HepG2 (cell line): ENCODE data around the gene MYCBPAP. TPM values are rescaled to one million over a fixed set of nuclear protein-coding genes. Genes with fewer than 3 reads are reported as not detected.

Experiments used
- BATF2 ChIP-seq: sonication (generic); formaldehyde crosslinking; IDR thresholded peaks from 2 replicates; pipeline ENCODE4 v1.8.0; 2022; ENCODE audit warnings: mild to moderate bottlenecking, missing genetic modification reagents, moderate library complexity
- BRCA1 ChIP-seq: sonication (generic); formaldehyde crosslinking; IDR thresholded peaks from 2 replicates; pipeline ENCODE4 v1.4.0; 2020; ENCODE audit warnings: missing genetic modification reagents
- E2F5 ChIP-seq: sonication (generic); formaldehyde crosslinking; conservative IDR thresholded peaks from 2 replicates; pipeline ENCODE4 v1.4.0; 2020; ENCODE audit warnings: missing genetic modification reagents
- ELF3 ChIP-seq: IDR thresholded peaks from 2 replicates; pipeline ENCODE4 v1.6.1; 2016; ENCODE audit warnings: missing genetic modification reagents, missing compliant biosample characterization
- GATAD1 ChIP-seq: IDR thresholded peaks from 2 replicates; pipeline ENCODE4 v1.6.1; 2016; ENCODE audit warnings: missing genetic modification reagents, missing compliant biosample characterization
- HBP1 ChIP-seq: IDR thresholded peaks from 2 replicates; pipeline ENCODE4 v1.6.1; 2016; ENCODE audit warnings: low read depth, control low read depth
- HNRNPLL ChIP-seq: fragments of 200-400 bp; formaldehyde crosslinking; IDR thresholded peaks from 2 replicates; pipeline ENCODE4 v1.6.1; 2017; ENCODE audit warnings: mild to moderate bottlenecking, low read depth, low read length; ENCODE audit not compliant: poor library complexity, severe bottlenecking
- HOXA7 ChIP-seq: sonication (generic); formaldehyde crosslinking; IDR thresholded peaks from 2 replicates; pipeline ENCODE4 v1.8.1; 2022; ENCODE audit warnings: mild to moderate bottlenecking, missing genetic modification reagents, moderate library complexity
- KDM1A ChIP-seq: IDR thresholded peaks from 2 replicates; pipeline ENCODE4 v1.6.1; 2016; ENCODE audit warnings: missing compliant biosample characterization
- MBD4 ChIP-seq: IDR thresholded peaks from 2 replicates; pipeline ENCODE4 v1.6.1; 2012; ENCODE audit warnings: low read length, inconsistent platforms, borderline replicate concordance
- MLLT10 ChIP-seq: sonication (generic); formaldehyde crosslinking; IDR thresholded peaks from 2 replicates; pipeline ENCODE4 v1.4.0; 2020; ENCODE audit warnings: missing genetic modification reagents
- MTF2 ChIP-seq: sonication (generic); formaldehyde crosslinking; IDR thresholded peaks from 2 replicates; pipeline ENCODE4 v1.5.0; 2020; ENCODE audit warnings: missing genetic modification reagents, borderline replicate concordance
- NRL ChIP-seq: sonication (generic); formaldehyde crosslinking; IDR thresholded peaks from 2 replicates; pipeline ENCODE4 v1.5.0; 2020; ENCODE audit warnings: missing genetic modification reagents, mild to moderate bottlenecking, moderate library complexity, borderline replicate concordance
- PLRG1 ChIP-seq: fragments of 450-650 bp; conservative IDR thresholded peaks from 2 replicates; pipeline ENCODE4 v1.6.1; 2016
- RFXAP ChIP-seq: sonication (generic); formaldehyde crosslinking; IDR thresholded peaks from 2 replicates; pipeline ENCODE4 v1.4.0; 2020; ENCODE audit warnings: missing genetic modification reagents, borderline replicate concordance
- SKI ChIP-seq: fragments of 450-650 bp; IDR thresholded peaks from one replicate; pipeline ENCODE4 v1.6.1; 2018; ENCODE audit warnings: mild to moderate bottlenecking; ENCODE audit not compliant: partially characterized antibody
- ZC3H4 ChIP-seq: sonication (generic); formaldehyde crosslinking; IDR thresholded peaks from 2 replicates; pipeline ENCODE4 v1.4.0; 2020; ENCODE audit warnings: missing genetic modification reagents, borderline replicate concordance
- ZNF343 ChIP-seq: sonication (generic); formaldehyde crosslinking; IDR thresholded peaks from 2 replicates; pipeline ENCODE4 v1.4.0; 2020; ENCODE audit warnings: mild to moderate bottlenecking, missing genetic modification reagents
- ZNF451 ChIP-seq: sonication (generic); formaldehyde crosslinking; IDR thresholded peaks from 2 replicates; pipeline ENCODE4 v1.5.0; 2020; ENCODE audit warnings: mild to moderate bottlenecking, missing genetic modification reagents
- ZNF543 ChIP-seq: sonication (generic); formaldehyde crosslinking; IDR thresholded peaks from 2 replicates; pipeline ENCODE4 v1.4.0; 2020; ENCODE audit warnings: mild to moderate bottlenecking, missing genetic modification reagents
- ZNF546 ChIP-seq: sonication (generic); formaldehyde crosslinking; conservative IDR thresholded peaks from 2 replicates; pipeline ENCODE4 v1.8.1; 2023; ENCODE audit warnings: mild to moderate bottlenecking, missing genetic modification reagents
- ZNF703 ChIP-seq: sonication (generic); formaldehyde crosslinking; IDR thresholded peaks from 2 replicates; pipeline ENCODE4 v1.5.1; 2020; ENCODE audit warnings: missing genetic modification reagents, mild to moderate bottlenecking, moderate library complexity, borderline replicate concordance
- ZNF766 ChIP-seq: sonication (generic); formaldehyde crosslinking; IDR thresholded peaks from 2 replicates; pipeline ENCODE4 v1.5.0; 2020; ENCODE audit warnings: missing genetic modification reagents, borderline replicate concordance
- ZNF790 ChIP-seq: sonication (generic); formaldehyde crosslinking; IDR thresholded peaks from 2 replicates; pipeline ENCODE4 v1.8.0; 2022; ENCODE audit warnings: missing genetic modification reagents, mild to moderate bottlenecking, borderline replicate concordance
- ZSCAN31 ChIP-seq: sonication (generic); formaldehyde crosslinking; IDR thresholded peaks from 2 replicates; pipeline ENCODE4 v1.5.0; 2020; ENCODE audit warnings: low read depth, mild to moderate bottlenecking, missing genetic modification reagents
- polyA plus RNA-seq, 8 experiments: library from polyadenylated mRNA; depleted of rRNA in 3 of 8; stranded (reverse) in 7 of 8; unstranded in 1 of 8; fragments of >200 nt; fragmentation: Illumina TruSeq in 4 of 8; extraction: Trizol in 4 of 8; gene quantifications; 2 replicates each; pipeline versions ENCODE4 v1.2.1 to v1.2.3, GENCODE V29; 2011 to 2016; ENCODE audit warnings: low read depth in 4 of 8, missing spikeins in 1 of 8, mixed read lengths in 1 of 8; ENCODE audit not compliant: insufficient read depth in 1 of 8
- total RNA-seq, 5 experiments: library from RNA; depleted of rRNA; stranded (reverse); fragments of >200 nt; fragmentation: Illumina TruSeq; extraction: Trizol; gene quantifications; 2 replicates each; pipeline ENCODE4 v1.2.3, GENCODE V29; 2016; ENCODE audit warnings: low read depth in 1 of 5
- TF ChIP-seq, protein P1 (sequence below): IDR thresholded peaks from 2 replicates; pipeline ENCODE4 v1.6.1; 2016; ENCODE audit warnings: low read depth, borderline replicate concordance
- TF ChIP-seq, protein P2 (sequence below): IDR thresholded peaks from 2 replicates; pipeline ENCODE4 v1.6.1; 2012; ENCODE audit warnings: inconsistent platforms
- TF ChIP-seq, protein P3 (sequence below): sonication (generic); formaldehyde crosslinking; IDR thresholded peaks from 2 replicates; pipeline ENCODE4 v1.5.0; 2020; ENCODE audit warnings: missing genetic modification reagents

MYCBPAP gene
- total and polyA plus RNA-seq, 2 of the 13 experiments (the other 11 are each of a cell fraction or from before 2014, with no cell fraction given), result 0.22 to 0.24 TPM

DNA sequence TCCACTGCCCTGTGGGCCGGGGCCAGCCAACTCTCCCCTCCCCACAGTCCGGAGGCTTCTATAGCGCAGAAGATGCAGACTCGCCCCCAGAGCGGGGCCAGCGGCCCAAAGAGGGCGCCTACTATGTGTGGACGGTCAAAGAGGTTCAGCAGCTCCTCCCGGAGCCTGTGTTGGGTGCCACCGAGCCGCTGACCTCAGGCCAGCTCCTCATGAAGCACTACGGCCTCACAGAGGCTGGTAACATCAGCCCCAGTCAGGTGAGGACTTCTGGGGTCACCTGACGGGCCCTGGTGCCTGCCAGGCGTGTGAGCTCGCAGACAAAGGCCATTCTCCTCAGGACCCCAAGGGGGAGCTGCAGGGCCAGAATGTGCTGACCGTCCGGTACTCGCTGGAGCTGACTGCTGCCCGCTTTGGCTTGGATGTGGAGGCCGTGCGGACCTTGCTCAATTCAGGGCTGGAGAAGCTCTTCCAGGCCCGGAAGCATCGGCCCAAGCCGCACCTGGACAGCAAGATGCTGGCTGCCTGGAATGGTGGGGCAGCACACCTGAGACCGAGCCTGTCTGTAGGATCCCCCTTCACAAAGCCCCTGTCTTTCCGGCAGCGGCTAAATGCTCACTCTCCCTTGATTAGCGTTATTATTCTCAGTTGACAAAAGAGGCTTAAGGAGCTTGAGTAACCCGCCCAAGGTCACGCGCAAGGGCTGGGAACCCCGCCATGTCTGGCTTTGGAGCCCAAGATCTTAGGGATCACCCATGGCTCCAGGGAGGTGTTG is 42.6 kb downstream of the MYCBPAP start (continued):
- TF ChIP-seq SKI, result peak; percentile 53
- TF ChIP-seq MTF2 (CRISPR knock-in tag), result no peak
- no peak for TF ChIP-seq ZNF543
- TF ChIP-seq RFXAP (CRISPR knock-in tag), result no peak
- TF ChIP-seq ZSCAN31 (CRISPR knock-in tag), result no peak
- no peak for TF ChIP-seq HOXA7 (CRISPR knock-in tag)
- no peak for TF ChIP-seq HBP1
- no peak for TF ChIP-seq ZNF790 (CRISPR knock-in tag)
- TF ChIP-seq GATAD1 (CRISPR knock-in tag), result peak; percentile 79
- no peak for TF ChIP-seq ZNF343 (CRISPR knock-in tag)
- peak; percentile 54 for TF ChIP-seq HNRNPLL
- no peak for TF ChIP-seq ZNF546
- TF ChIP-seq BATF2 (CRISPR knock-in tag), result no peak
- no peak; the same call in 1 of the 2 replicates for TF ChIP-seq ZNF766 (CRISPR knock-in tag)
- TF ChIP-seq E2F5, result no peak
- no peak for TF ChIP-seq KDM1A
- no peak for TF ChIP-seq ZNF451 (CRISPR knock-in tag)
- TF ChIP-seq, protein P1, sequence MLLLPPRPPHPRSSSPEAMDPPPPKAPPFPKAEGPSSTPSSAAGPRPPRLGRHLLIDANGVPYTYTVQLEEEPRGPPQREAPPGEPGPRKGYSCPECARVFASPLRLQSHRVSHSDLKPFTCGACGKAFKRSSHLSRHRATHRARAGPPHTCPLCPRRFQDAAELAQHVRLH (CRISPR knock-in tag), result peak; percentile 73; the same call in 1 of the 2 replicates
- no peak for TF ChIP-seq BRCA1 (CRISPR knock-in tag)
- no peak for TF ChIP-seq ZNF703 (CRISPR knock-in tag)
- TF ChIP-seq, protein P2, sequence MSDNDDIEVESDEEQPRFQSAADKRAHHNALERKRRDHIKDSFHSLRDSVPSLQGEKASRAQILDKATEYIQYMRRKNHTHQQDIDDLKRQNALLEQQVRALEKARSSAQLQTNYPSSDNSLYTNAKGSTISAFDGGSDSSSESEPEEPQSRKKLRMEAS, result peak; percentile 57; the same call in 1 of the 2 replicates
- TF ChIP-seq MLLT10 (CRISPR knock-in tag), result no peak
- no peak for TF ChIP-seq ZC3H4 (CRISPR knock-in tag)
- TF ChIP-seq ELF3 (CRISPR knock-in tag), result peak; percentile 53; the same call in 1 of the 2 replicates
- no peak for TF ChIP-seq PLRG1
- TF ChIP-seq, protein P3, sequence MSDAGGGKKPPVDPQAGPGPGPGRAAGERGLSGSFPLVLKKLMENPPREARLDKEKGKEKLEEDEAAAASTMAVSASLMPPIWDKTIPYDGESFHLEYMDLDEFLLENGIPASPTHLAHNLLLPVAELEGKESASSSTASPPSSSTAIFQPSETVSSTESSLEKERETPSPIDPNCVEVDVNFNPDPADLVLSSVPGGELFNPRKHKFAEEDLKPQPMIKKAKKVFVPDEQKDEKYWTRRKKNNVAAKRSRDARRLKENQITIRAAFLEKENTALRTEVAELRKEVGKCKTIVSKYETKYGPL, result no peak
- TF ChIP-seq NRL (CRISPR knock-in tag), result peak; percentile 64
- TF ChIP-seq MBD4, result no peak
